Globus pallidus (tissue), 1 donor: Measurements from ENCODE around the gene MRM3.
"Not testable (repeated sequence)": the region's sequence is repeated elsewhere in the genome, so short reads cannot be mapped to it uniquely, and the experiment has no call there.

Source experiments
- DNase-seq: peaks from one replicate; pipeline ENCODE4 v3.0.0-alpha.2; 2015; ENCODE audit warnings: low spot score

MRM3 gene

GRCh38 chr17:781805-782731 is at the start of gene MRM3, which contains the start of gene GLOD4:
MRM3 (plus strand) TSS chr17:782353; CDS start chr17:782379, 26 bp downstream.
GLOD4 (minus strand) TSS chr17:782280; CDS start chr17:782255, 25 bp downstream.
- DNase-seq = peak; percentile 85

DNA sequence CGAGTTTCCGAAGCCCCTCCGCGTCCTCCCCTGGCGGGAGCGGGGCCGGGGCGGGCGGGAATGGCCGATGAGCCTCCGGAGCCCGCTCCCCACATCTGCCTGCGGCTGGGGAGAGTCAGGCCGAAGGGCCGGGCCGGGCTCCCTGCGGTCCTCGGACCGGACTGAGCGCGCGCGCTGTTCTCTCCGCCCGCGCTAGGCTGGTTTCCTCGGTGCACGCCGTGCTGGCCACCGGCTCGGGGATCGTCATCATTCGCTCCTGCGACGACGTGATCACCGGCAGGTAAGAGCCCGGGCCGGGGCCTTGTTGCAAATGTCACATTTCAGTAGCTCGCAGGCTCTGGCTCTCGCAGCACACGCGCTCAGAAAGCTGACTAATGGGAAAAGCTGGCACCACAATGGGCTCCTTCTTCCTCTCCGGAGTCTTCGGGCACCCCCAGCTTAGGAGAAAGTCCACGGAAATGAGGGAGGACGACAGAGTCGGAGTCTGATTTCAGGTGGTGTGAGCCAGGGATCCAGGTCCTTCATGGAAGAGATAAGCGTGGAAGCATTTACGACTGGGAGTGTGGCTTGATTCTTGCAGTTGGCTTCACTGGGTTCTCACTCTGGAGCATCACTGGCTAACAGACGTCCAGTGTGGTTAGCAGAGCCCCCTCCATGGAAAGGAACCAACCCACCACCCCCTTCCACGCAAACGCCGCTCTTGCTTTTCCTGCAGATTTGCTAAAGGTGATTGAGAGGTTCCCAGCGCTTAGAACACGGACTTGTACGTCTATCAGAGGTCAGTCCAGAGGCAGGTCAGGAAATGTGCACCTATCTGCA is 49.0 kb upstream of the MRM3 start:
- no peak for DNase-seq

DNA sequence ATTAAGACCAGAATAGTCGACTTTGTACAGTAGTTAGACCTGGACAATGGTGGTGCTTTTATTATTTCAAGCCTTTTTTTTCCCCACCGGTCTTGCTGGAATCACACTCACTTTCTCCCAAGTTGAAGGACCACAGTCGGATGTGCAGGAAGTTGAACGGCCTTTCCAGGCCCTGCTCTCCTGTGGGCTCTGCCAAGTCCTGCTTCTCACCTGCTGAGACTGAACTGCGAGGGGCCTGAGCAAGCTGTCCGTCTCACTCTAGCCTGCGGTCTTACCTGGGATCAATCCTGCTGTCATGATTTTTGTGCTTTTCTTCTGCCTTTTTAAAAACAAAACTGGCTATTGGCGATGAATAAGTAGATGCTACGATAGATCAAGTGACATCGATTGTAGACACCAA is 48.4 kb upstream of the MRM3 start:
- no peak for DNase-seq

DNA sequence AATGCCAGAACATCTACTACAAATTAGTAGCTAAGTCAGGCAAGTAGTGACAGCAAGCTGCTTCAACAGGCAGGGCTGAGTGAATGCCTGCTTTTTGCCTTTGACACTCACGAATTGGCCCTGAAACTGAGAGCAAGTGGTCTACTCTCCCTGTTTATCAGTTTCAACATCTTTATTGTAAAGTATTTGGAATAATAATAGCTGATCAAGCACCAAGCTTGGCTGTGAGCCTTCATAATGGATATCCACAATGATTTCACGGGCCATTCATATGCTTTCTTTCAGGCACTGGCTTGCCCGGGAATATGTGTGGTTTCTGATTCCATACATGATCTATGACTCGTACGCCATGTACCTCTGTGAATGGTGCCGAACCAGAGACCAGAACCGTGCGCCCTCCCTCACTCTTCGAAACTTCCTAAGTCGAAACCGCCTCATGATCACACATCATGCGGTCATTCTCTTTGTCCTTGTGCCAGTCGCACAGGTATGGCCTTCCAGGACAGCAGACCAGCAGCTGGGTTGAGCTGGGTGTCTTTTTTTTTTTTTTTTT is 44.5 kb upstream of the MRM3 start:
- no peak for DNase-seq

GRCh38 chr17:740240-741017 is 41.7 kb upstream of the MRM3 start:
- DNase-seq = peak; percentile 37

- DNase-seq = no peak
Measured at GRCh38 chr17:742147-742793, 39.9 kb upstream of the MRM3 start.

DNA sequence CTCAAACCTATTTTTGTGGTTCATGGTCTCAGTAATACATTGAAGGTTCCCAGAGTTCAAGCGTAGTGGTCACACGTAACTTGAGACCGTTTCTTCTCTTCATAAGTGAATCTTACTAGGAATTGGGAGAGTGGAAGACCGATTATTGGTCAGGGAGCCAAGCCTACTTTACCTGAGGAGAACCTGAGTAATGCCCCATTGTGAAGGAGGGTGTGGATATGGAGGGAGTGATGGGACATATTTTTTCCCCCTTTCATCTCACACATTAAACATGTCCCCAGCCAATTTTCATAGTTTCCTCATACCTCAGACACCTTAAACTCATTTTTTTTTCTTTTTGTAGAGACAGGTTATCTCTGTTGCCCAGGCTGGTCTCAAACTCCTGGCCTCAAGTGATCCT is 39.0 kb upstream of the MRM3 start:
- DNase-seq = no peak

- no peak for DNase-seq
Measured at GRCh38 chr17:744937-745336, 37.2 kb upstream of the MRM3 start.

- DNase-seq = no peak
Measured at GRCh38 chr17:745406-745805, 36.7 kb upstream of the MRM3 start.

DNA sequence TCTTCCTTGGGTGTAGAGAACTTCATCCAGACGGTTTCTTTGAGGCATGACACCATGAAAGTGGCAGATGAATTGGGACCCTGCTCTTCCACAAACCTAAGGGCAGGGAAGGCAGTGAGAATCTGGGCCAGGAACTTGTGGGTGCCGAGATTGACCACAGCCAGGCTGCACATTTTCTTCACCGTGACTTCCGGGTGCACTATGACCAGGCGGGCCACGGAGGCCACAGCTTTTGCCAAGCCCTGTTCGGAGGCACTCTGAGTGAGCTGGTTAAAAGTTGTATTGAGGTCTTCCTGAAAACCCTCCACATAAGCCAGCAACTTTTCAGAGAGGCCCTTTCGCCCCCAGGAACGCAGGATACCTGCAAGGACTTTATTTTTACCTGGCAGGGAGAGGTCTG is 36.0 kb upstream of the MRM3 start:
- DNase-seq = no peak

- no peak for DNase-seq
Measured at GRCh38 chr17:746783-747629, 35.1 kb upstream of the MRM3 start.

DNA sequence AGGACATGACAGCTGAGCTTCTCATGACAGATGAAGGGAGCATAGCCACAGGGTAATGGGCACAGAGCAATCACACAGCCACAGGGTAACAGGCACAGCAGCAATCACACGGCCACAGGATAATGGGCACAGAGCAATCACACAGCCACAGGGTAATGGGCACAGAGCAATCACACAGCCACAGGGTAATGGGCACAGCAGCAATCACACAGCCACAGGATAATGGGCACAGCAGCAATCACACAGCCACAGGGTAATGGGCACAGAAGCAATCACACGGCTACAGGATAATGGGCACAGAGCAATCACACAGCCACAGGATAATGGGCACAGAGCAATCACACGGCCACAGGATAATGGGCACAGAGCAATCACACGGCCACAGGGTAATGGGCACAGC is 33.5 kb upstream of the MRM3 start:
- not testable (repeated sequence) for DNase-seq

DNA sequence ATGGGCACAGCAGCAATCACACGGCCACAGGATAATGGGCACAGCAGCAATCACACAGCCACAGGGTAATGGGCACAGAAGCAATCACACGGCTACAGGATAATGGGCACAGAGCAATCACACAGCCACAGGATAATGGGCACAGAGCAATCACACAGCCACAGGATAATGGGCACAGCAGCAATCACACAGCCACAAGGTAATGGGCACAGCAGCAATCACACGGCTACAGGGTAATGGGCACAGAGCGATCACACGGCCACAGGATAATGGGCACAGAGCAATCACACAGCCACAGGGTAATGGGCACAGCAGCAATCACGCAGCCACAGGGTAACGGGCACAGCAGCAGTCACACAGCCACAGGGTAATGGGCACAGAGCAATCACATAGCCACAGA is 32.8 kb upstream of the MRM3 start:
- DNase-seq = not testable (repeated sequence)

GRCh38 chr17:750431-751037 is 31.6 kb upstream of the MRM3 start:
- no peak for DNase-seq

DNA sequence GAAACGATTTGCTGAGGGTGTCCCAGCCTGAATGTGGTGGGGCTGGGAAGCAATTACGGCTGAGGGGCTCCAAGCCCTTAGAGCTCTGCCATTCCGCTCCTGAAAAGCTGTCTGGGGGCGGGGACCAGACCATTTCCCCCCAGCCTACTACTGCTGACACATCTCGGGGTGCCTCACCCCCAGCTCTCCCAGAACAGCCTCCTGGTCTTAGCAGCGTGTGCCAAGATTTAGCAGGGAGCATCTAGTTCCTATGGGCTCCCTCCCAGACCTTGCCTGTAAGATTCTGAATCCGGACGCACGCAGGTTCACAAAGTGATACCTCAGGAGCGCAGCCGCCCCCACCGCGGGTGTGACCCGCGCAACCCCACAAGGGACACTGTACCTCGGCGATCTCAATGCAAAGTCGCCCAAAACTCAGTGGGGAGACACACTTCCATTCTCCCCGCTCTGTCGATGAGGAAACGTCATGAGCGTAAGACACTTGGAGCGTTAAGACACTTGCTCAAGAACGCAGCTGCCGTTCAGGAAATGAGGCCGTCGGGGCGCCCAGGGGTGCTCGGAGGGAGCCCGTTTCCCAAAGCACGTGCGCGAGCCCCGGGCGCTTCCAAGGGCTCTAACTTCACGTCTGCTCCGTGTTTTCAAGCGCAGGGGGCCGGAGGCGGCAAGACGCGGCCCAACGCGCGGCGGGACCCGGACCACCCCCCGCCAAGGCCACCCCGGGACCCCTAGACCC is 30.7 kb upstream of the MRM3 start:
- DNase-seq = no peak

DNA sequence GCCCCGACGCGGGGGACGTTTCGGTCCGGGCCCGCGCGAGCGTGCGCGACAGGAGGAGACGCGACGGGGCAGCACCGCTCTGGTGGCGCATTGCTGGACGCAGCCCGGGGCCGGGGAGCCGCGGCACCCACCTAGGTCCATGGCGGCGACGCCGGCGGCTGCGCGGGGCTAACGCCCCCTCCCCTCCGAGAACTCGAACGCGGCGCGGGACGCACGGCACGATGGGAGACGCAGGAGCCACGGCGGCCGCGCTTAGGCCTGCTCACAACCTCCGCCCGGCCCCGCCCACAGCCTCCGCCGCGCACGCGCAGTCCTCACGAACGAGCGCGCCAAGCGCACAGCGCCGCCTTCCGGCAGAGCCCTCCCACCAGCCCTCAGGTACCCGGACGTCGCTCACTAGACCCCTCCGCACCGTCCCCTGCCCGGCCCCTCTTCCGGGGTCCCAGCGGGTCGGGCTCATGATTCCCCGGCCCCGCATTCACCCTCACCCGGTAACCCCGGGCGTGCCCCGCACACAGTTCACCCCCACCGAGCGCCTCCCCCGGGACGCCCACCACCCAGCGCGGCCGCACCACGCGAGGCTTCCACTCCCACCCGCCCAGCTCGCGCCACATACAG is 30.0 kb upstream of the MRM3 start, which contains the start of gene GEMIN4:
Gene GEMIN4, minus strand, starts transcription at position 263 of the 618 bp plus-strand sequence. Its CDS starts 122 bp downstream, at position 141.
- DNase-seq = peak; percentile 75

DNA sequence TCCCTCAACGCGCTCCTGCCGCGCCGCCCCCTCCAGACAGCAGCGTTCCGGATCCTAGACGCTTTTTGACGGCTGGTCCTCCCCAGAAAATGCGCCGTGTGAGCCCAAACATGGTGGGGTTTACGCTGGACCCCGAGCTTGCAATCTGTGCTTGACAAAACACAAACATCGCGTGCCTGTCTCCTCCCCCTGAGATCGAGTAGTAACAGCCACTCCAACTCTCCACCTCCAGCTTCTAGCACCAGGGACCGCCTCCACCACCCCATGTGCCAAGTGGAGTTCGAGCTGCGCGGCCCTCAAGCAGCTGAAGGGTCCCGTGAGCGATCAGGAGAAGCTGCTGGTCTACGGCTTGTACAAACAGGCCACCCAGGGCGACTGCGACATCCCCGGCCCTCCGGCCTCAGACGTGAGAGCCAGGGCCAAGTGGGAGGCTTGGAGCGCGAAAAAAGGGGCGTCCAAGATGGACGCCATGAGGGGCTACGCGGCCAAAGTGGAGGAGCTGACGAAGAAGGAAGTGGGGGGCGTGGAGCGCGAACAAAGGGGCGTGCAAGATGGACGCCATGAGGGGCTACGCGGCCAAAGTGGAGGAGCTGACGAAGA is 29.4 kb upstream of the MRM3 start:
- no peak for DNase-seq

DNA sequence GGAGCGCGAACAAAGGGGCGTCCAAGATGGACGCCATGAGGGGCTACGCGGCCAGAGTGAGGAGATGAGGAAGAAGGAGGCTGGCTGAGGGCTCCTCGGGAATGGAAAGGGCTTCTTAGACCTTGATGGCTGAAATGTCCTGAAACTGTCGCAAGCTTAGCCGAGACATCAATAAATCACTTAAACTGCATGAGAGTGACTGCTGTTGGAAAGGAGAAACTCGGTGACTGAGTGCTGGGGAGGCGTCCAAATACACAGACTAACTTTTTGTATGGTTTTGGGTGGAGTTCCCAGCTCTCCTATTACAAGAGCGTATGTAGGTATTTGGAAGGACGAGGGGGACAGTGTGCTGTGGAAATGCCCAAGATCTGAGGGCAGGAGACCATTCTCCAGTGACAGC is 28.7 kb upstream of the MRM3 start:
- DNase-seq = no peak
